Kidney (tissue), 14 donors: Measurements from ENCODE around the gene TBC1D5. TPM values are rescaled to one million over a fixed set of nuclear protein-coding genes. Genes with fewer than 3 reads are reported as not detected.

Experiments used
- DNase-seq, 5 donors: peaks; one replicate each; pipeline ENCODE4 v3.0.0-alpha.2; 2013 to 2020
- FAIRE-seq: peaks from 2 replicates; lab custom pipeline; 2012; peaks lifted over from hg19 to GRCh38; lab: Jason Lieb, UNC
- H3K27ac ChIP-seq, 2 donors: one replicate each; pipeline ENCODE4 v1.7.0; 2013; ENCODE audit warnings: low read depth in 2 of 2, low read length in 2 of 2, inconsistent platforms in 1 of 2
- H3K27me3 ChIP-seq: one replicate; pipeline ENCODE4 v1.7.1; 2013; ENCODE audit warnings: low read length, inconsistent platforms; ENCODE audit not compliant: control insufficient read depth, insufficient read depth
- H3K36me3 ChIP-seq, 3 donors: one replicate each; pipeline versions ENCODE4 v1.7.0 to v1.7.1; 2013; ENCODE audit warnings: low read length in 3 of 3, control low read depth in 1 of 3, inconsistent platforms in 1 of 3; ENCODE audit not compliant: insufficient read depth in 3 of 3, control insufficient read depth in 2 of 3
- H3K4me1 ChIP-seq, 3 donors: one replicate each; pipeline versions ENCODE4 v1.7.0 to v1.7.1; 2013; ENCODE audit warnings: low read length in 3 of 3, inconsistent platforms in 1 of 3, low read depth in 1 of 3; ENCODE audit not compliant: control insufficient read depth in 2 of 3, insufficient read depth in 2 of 3
- H3K4me3 ChIP-seq, 3 donors: one replicate each; pipeline versions ENCODE4 v1.7.0 to v1.8.1; 2013; ENCODE audit warnings: low read length in 3 of 3, control low read depth in 1 of 3, inconsistent platforms in 1 of 3
- H3K9ac ChIP-seq, 3 donors: one replicate each; pipeline versions ENCODE4 v1.7.0 to v1.7.1; 2013; ENCODE audit warnings: low read length in 3 of 3, control low read depth in 1 of 3, inconsistent platforms in 1 of 3
- H3K9me3 ChIP-seq, 3 donors: one replicate each; pipeline versions ENCODE4 v1.7.0 to v1.7.1; 2013; ENCODE audit warnings: low read length in 3 of 3, control low read depth in 1 of 3, inconsistent platforms in 1 of 3; ENCODE audit not compliant: control insufficient read depth in 2 of 3, insufficient read depth in 1 of 3
- intact Hi-C: fragments of 100-400 bp; cut with DNase I; formaldehyde crosslinking; loops from one replicate; pipeline ENCODE4 v1.11.1; 2022
- polyA plus RNA-seq: library from polyadenylated mRNA; stranded (reverse); fragments of 350-450 nt; fragmentation: Illumina TruSeq; extraction: RNeasy Lipid Tissue Mini Kit (QIAGEN cat#74804); gene quantifications from one replicate; pipeline ENCODE4 v1.2.3, GENCODE V29; 2014; ENCODE audit warnings: low read depth, low replicate concordance; ENCODE audit not compliant: insufficient read depth
- total RNA-seq: library from RNA; stranded (reverse); fragmentation: NEBNext Ultra II Directional; extraction: Animal tissue kit (Norgen Biotek cat#: 25700); gene quantifications from one replicate; pipeline ENCODE4 v1.2.1, GENCODE V29; 2021
- TF ChIP-seq, protein P1 (sequence below): IDR thresholded peaks from 3 replicates; pipeline ENCODE4 v1.5.1; 2012; ENCODE audit warnings: mild to moderate bottlenecking, moderate library complexity, borderline replicate concordance; ENCODE audit not compliant: insufficient read depth; ENCODE audit errors: extremely low read depth
- donor health status: control.
- donor health status: control.
- donor health status: control.
- donor health status: control.
- donor health status: control.
- donor health status: DM: yes; HTN: yes; CAD: no.
- donor health status: Normal renal cell carcinoma (clear cell type).

TBC1D5 gene
- total and polyA plus RNA-seq, 2 donors from 2014 or later = 9.7 to 77.7 TPM

DNA sequence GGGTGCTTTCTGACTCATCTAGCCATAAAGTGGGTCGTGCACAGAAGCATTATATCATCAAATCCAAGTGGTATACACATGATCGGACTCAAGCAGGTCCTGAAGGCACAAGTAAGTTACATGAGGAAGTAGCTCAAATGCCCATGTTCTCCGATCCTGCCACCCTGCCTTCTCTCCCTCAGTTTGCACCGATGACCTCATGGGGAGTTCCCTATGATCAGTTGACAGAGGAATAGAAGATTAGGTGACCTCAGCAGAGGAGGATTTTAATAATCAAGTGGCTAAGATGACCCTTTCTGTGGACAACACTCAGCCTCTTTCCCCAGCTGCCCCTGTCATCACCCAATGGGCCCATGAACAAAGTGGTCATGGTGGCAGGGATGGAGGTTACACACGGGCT lies 149.5 kb downstream of the TBC1D5 start:
- FAIRE-seq = no peak
- TF ChIP-seq, protein P1, sequence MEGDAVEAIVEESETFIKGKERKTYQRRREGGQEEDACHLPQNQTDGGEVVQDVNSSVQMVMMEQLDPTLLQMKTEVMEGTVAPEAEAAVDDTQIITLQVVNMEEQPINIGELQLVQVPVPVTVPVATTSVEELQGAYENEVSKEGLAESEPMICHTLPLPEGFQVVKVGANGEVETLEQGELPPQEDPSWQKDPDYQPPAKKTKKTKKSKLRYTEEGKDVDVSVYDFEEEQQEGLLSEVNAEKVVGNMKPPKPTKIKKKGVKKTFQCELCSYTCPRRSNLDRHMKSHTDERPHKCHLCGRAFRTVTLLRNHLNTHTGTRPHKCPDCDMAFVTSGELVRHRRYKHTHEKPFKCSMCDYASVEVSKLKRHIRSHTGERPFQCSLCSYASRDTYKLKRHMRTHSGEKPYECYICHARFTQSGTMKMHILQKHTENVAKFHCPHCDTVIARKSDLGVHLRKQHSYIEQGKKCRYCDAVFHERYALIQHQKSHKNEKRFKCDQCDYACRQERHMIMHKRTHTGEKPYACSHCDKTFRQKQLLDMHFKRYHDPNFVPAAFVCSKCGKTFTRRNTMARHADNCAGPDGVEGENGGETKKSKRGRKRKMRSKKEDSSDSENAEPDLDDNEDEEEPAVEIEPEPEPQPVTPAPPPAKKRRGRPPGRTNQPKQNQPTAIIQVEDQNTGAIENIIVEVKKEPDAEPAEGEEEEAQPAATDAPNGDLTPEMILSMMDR = no peak
- H3K27ac ChIP-seq = no peak overlapping the region

DNA sequence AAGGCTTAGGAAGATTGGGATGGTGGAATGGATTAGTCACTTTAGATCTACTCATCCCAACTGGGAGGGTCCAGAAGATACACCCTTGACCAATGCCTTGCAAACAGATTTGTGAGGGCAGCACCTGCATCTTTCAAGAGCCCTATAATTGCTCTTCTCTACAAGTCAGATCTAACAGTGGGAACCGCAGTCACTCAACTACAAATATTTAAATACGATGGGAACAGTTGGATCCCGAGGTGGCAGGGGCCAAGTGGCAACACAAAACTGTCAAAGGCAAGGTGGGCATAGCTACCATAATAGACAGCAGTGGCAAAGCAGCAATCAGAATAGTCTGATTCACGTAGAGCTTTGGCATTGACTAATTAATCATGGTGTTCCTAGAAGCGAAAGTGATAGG lies 152.0 kb downstream of the TBC1D5 start:
- Histone ChIP-seq H3K27ac (no peak overlapping the region), H3K9ac (no peak overlapping the region), H3K4me1 (no peaks in the 10 kb centered on the region), H3K4me3 (no peak overlapping the region), H3K27me3 (no peaks in the 10 kb centered on the region), H3K36me3 (no peaks in the 10 kb centered on the region), H3K9me3 (peaks cover 0 to 16% (median 2%) of the 10 kb centered on the region in 3 donors)
- intact Hi-C loops = no loop called here
- FAIRE-seq (no peak), DNase-seq (no peak)
- TF ChIP-seq, protein P1 = no peak

More for the DNA sequence above, 149.5 kb downstream of the TBC1D5 start:
- Histone ChIP-seq H3K36me3 (no peaks in the 10 kb centered on the region), H3K4me1 (no peaks in the 10 kb centered on the region), H3K27me3 (no peaks in the 10 kb centered on the region), H3K9me3 (peaks cover 0 to 16% (median 2%) of the 10 kb centered on the region in 3 donors), H3K4me3 (no peak overlapping the region), H3K9ac (no peak overlapping the region)
- intact Hi-C loops = no loop called here
- no peak for DNase-seq

DNA sequence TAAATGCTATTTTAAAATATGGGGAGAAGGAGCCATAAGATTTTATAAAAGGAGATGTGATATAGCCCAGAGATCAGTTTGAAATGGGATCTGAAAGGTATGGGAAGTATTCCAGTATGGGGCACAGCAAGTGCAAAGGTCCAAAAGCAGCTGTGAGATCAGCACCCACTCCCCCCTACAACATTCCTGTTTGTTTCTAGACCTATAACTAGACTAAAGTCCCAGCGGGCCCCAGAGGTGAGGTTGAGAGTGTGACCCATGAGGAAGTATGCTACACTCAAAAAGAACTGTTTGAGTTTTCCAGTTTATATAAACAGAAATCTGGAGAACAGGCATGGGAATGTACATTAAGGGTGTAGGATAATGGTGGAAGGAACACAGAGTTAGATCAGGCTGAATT lies 152.5 kb downstream of the TBC1D5 start:
- H3K4me3 ChIP-seq = no peak overlapping the region
- no peak for DNase-seq
- H3K27me3 ChIP-seq = no peaks in the 10 kb centered on the region
- no peaks in the 10 kb centered on the region for H3K36me3 ChIP-seq
- FAIRE-seq = no peak
- H3K4me1 ChIP-seq = no peaks in the 10 kb centered on the region
- no peak overlapping the region for H3K9ac ChIP-seq
- H3K9me3 ChIP-seq = peaks cover 0 to 16% (median 2%) of the 10 kb centered on the region in 3 donors
- no peak overlapping the region for H3K27ac ChIP-seq
- intact Hi-C loops = no loop called here
- TF ChIP-seq, protein P1 = no peak

DNA sequence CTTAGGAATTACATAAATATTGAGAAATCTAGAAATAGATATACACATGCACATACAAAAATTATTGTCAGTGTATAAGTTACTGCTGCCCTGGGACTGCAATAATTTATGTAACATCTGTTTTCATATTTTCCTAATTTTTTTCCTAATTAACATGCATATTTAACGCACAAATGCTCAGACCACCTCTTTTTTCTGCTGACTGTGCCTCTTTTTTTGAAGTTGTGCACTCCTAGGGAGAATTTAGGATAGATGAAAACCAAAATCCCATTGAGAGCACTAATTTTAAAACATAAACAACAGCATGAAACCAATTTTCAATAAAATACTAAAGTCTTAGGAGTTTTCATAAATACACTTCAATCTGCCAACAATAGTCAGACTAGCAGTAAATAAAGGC lies 154.0 kb downstream of the TBC1D5 start:
- no peaks in the 10 kb centered on the region for H3K36me3 ChIP-seq
- H3K4me3 ChIP-seq = no peak overlapping the region
- H3K4me1 ChIP-seq = no peaks in the 10 kb centered on the region
- FAIRE-seq (no peak), DNase-seq (no peak)
- intact Hi-C loops = no loop called here
- H3K9ac ChIP-seq = no peak overlapping the region
- no peaks in the 10 kb centered on the region for H3K27me3 ChIP-seq
- TF ChIP-seq, protein P1 = no peak
- H3K9me3 ChIP-seq = peaks cover 0 to 13% (median 2%) of the 10 kb centered on the region in 3 donors
- no peak overlapping the region for H3K27ac ChIP-seq
